HG02571 (cell line): ENCODE results near the gene ADRB2.

ENCODE experiments used
- ATAC-seq: cut with Tn5 transposase; IDR thresholded peaks from one replicate; pipeline ENCODE4 v1.9.1; 2021; ENCODE audit warnings: mild to moderate bottlenecking, moderate library complexity; ENCODE audit not compliant: unreplicated experiment

ADRB2 gene

GRCh38 chr5:148805326-148806290 lies 20.8 kb upstream of the ADRB2 start:
- ATAC-seq = peak; percentile 37

DNA sequence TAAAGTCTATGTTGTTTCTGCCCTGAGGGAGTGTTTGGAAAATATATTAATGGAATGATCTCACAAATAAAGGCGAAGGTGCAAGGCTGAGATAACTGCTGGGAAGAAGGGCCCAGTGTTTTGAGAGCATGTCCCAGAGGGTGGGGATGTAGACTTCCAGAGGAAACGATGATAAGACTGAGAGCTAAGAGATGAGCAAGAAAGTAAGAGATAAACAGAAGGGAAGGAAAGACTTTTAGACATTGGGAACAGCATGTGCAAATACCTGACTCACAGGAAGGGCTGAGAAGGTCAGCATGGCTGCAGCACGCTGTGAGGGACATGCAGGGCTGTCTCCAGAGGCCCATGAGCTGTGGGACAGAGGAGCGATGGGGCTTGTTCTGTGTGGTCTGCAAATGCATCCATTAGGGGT lies 19.9 kb upstream of the ADRB2 start:
- ATAC-seq = no peak

- no peak for ATAC-seq
Measured at GRCh38 chr5:148807851-148808250, 18.6 kb upstream of the ADRB2 start.

GRCh38 chr5:148808864-148809642 lies 17.4 kb upstream of the ADRB2 start:
- peak; percentile 74 for ATAC-seq

GRCh38 chr5:148809781-148810524 lies 16.5 kb upstream of the ADRB2 start:
- no peak for ATAC-seq

GRCh38 chr5:148810823-148811222 lies 15.6 kb upstream of the ADRB2 start:
- ATAC-seq = no peak

GRCh38 chr5:148811756-148812155 lies 14.7 kb upstream of the ADRB2 start:
- no peak for ATAC-seq

- ATAC-seq = no peak
Measured at GRCh38 chr5:148815086-148815485, 11.3 kb upstream of the ADRB2 start.

- ATAC-seq = no peak
Measured at GRCh38 chr5:148815578-148815977, 10.8 kb upstream of the ADRB2 start.

GRCh38 chr5:148816357-148816756 lies 10.1 kb upstream of the ADRB2 start:
- ATAC-seq = no peak

- no peak for ATAC-seq
Measured at GRCh38 chr5:148816782-148817181, 9.6 kb upstream of the ADRB2 start.

- no peak for ATAC-seq
Measured at GRCh38 chr5:148817606-148818005, 8.8 kb upstream of the ADRB2 start.

DNA sequence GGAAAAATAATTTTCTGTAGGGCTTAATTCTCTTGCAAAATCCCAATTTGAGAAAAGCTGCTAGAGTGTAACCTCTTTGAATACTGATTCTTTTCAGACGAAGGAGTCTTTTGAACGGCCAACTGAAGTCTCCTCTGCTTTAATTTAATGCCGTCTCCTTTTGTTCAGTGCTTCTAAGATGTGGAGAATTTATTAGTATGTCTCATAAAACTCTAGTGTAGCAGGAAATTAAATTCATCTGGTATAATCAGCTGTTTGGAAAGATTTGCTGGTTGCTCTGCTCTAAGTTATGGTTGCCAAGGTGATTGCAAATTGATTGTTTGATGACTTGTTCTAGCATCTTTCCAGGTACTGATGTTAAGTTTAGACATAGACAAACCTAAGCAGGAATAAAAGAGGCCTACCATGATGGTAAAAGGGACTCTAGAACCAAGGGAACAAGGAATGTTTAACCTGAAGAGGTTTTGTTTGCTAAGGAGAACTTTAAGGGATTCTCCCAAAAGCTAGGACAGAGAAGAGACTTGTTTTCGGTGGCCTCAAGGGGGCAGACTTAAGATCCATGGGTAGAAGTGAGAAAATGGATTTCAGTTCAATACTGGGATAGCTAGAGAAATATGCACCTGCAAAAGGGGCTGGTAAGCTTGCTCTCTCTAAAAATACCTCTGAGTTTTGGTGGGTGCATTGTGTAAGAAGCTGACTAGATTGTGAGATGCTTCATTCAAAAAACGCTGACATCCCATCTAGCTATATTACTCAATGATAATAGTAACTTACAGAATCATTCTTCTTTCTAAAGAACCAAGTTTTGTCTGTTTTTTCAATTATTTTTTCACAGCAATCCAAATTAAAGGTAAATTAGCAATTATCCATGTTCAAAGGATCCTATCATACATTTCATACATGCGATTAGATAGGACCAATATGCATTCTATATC lies 5.7 kb upstream of the ADRB2 start:
- no peak for ATAC-seq

- ATAC-seq = no peak
Measured at GRCh38 chr5:148823871-148824270, 2.5 kb upstream of the ADRB2 start.

GRCh38 chr5:148825716-148826052 lies 727 bp upstream of the ADRB2 start:
- peak; percentile 7 for ATAC-seq

GRCh38 chr5:148826739-148827070 lies 294 bp downstream of the ADRB2 start:
- peak; percentile 17 for ATAC-seq

GRCh38 chr5:148827723-148828122 lies 1.3 kb downstream of the ADRB2 start:
- ATAC-seq = no peak

- ATAC-seq = no peak
Measured at GRCh38 chr5:148828511-148829247, 2.3 kb downstream of the ADRB2 start.

GRCh38 chr5:148829248-148829594 lies 2.8 kb downstream of the ADRB2 start:
- no peak for ATAC-seq

- ATAC-seq = no peak
Measured at GRCh38 chr5:148829734-148830133, 3.3 kb downstream of the ADRB2 start.
